Fibroblast of the aortic adventitia (primary cell): Measurements from ENCODE around the gene KIAA0825. TPM values are rescaled to one million over a fixed set of nuclear protein-coding genes. Genes with fewer than 3 reads are reported as not detected.

Experiments used
- DNase-seq: peaks from one replicate; pipeline ENCODE4 v3.0.0-alpha.2; 2010; ENCODE audit warnings: low read depth
- H3K4me3 ChIP-seq: 2 replicates; pipeline ENCODE4 v1.5.1; 2011; ENCODE audit warnings: low read depth, mild to moderate bottlenecking, control low read depth, low read length, moderate library complexity
- total RNA-seq: library from RNA; depleted of rRNA; stranded (reverse); fragments of >200 nt; gene quantifications from 2 replicates; pipeline ENCODE4 v1.2.3, GENCODE V29; 2012; ENCODE audit warnings: low replicate concordance
- TF ChIP-seq, protein P1 (sequence below): IDR thresholded peaks from 2 replicates; pipeline ENCODE4 v1.5.1; 2011; ENCODE audit warnings: mild to moderate bottlenecking, low read length, control low read depth, inconsistent platforms; ENCODE audit not compliant: insufficient read depth

KIAA0825 gene
- total RNA-seq, 1 donor = 12.2 TPM

DNA sequence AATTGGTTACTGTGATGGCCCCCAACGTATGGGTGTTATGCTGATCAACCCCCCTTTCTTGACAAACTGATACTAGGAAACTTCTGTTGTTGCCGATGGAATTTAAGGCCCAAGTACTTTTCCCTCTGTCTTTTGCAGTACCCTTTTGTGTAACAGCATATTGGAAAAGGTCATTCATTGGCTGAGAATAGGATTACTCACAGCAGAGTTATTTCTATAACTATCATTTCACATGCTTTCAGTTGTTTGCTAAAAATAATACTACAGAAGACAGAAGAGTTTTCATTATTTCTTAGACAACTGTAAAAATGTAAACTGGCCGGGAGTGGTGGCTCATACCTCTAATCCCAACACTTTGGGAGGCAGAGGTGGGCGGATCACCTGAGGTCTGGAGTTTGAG is 329.5 kb downstream of the KIAA0825 start:
- no peak overlapping the region for H3K4me3 ChIP-seq
- peak; percentile 67 for DNase-seq
- TF ChIP-seq, protein P1, sequence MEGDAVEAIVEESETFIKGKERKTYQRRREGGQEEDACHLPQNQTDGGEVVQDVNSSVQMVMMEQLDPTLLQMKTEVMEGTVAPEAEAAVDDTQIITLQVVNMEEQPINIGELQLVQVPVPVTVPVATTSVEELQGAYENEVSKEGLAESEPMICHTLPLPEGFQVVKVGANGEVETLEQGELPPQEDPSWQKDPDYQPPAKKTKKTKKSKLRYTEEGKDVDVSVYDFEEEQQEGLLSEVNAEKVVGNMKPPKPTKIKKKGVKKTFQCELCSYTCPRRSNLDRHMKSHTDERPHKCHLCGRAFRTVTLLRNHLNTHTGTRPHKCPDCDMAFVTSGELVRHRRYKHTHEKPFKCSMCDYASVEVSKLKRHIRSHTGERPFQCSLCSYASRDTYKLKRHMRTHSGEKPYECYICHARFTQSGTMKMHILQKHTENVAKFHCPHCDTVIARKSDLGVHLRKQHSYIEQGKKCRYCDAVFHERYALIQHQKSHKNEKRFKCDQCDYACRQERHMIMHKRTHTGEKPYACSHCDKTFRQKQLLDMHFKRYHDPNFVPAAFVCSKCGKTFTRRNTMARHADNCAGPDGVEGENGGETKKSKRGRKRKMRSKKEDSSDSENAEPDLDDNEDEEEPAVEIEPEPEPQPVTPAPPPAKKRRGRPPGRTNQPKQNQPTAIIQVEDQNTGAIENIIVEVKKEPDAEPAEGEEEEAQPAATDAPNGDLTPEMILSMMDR = no peak

DNA sequence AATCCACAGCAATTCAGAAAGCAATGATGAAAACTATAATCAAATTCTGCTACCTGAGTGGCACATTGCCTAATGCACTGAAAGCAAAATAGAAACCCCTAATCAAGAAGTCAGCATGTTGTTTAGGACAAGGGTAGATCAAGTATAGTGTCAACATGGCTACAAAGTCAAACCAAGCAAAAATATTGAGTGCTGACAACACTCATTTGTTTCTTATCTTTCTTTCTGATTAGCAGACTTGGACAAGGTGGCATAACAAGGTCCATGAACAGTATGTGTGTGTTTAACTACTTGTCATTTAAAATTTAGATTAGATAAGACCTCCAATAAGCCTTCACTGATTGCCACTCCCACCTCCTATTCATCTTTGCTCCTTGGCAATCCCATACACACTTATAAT is 332.4 kb downstream of the KIAA0825 start:
- TF ChIP-seq, protein P1 = no peak
- no peak for DNase-seq
- no peak overlapping the region for H3K4me3 ChIP-seq

DNA sequence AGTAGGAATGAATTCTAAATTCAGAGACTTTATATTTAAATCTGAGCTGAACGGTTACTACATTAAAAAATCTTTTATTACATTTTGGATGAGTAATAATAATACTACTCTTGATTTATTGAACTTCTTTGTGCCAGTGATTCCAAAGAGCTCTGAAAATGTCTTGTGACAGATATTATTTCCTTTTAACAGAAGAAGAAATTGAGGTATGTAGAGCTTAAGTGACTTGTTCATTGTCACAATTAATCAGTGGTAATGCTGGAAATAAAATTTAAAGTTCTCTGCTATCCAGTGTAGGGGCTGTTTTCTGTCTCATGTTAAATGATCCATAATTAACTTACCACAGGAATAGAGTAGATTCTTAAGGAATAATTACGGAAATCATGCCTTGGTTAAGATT is 335.3 kb downstream of the KIAA0825 start:
- TF ChIP-seq, protein P1 = no peak
- DNase-seq = no peak
- no peak overlapping the region for H3K4me3 ChIP-seq

DNA sequence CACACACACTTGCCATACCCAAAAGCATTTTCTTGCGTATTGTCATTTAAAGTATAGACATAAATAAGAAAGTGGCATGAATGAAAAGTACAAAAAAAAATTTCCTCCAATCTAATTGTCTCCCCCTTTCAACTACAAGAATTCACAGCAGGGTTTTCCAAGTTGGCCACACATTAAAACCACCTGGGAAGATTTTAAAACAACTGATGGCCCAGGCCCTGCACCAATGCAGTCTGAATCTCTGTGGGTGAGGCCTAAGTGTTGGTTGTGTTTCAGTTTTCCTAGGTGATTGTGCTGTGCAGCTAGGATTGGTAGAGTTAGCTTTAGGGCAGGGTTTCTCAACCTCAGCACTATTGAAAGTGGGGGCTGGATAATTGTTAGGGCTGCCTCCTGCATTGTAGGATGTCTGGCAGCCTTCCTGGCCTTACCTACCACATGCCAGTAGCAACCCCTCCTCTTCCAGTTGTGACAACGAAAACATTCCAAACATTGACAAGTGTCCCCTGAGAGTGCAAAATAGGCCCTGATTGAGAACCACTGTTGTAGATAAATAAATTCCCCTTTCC is 337.1 kb downstream of the KIAA0825 start:
- H3K4me3 ChIP-seq = no peak overlapping the region
- TF ChIP-seq, protein P1 = no peak
- DNase-seq = no peak

DNA sequence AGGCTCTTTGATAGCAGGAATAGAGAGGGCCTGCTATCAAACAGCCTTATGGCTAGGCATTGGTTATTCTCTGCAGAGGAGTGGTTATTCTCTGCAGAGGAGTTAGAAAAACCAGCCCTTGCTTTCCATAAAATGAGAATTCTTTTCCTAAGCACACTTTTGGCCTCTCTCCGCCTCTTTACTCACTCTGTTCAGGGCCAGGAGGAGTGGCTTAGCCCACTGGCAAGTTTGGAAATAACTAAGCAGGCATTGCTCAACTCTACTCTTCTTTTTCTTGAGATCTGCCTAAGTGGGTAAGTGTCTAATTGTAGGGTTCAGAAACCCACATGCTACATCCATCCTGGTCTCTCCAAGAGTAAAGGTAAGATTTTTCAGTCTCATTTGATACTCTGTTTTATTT is 341.7 kb downstream of the KIAA0825 start:
- TF ChIP-seq, protein P1 = no peak
- DNase-seq = peak; percentile 34

DNA sequence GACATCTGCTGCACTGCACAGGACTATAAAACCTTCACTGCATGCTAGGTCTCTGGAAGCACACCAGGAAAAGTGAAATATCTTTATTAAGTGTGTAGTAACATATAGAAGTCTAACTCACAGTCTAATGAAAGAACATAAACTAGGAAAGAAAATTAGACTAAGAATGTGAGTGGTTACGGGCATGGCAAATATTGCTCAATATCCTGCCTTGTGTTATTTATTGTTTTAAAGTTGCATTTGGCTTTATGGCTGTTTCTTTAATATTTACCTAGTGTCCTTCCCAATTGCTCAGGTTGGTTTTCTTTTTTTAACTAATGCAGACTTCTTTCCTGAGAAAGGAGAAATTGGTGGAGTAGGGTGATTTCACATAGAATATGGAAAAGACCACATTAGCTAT is 342.4 kb downstream of the KIAA0825 start:
- TF ChIP-seq, protein P1 = no peak
- H3K4me3 ChIP-seq = no peak overlapping the region
- no peak for DNase-seq

More for the DNA sequence above, 341.7 kb downstream of the KIAA0825 start:
- no peak overlapping the region for H3K4me3 ChIP-seq

DNA sequence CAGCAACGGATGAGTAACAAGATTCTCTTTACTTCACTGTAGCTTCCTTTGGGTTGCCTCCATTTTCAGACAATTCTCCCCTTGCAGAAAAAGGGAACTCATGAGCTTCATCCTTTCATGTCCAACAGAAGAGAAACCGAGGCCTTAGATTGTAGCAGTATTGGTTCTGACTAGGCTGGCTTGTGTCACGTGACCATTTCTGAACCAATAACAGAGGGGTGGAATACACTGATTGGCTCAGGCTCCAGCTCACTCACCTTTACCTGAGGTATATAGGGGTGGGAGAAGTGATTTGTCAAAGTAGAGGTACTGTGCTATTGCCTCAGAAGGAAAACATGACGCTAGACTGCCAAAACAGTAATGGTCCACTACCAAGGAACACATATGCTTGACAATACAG is 343.7 kb downstream of the KIAA0825 start:
- H3K4me3 ChIP-seq = no peak overlapping the region
- TF ChIP-seq, protein P1 = no peak
- no peak for DNase-seq
